ENCODE measurements around the gene EBF4. TPM values are rescaled to one million over a fixed set of nuclear protein-coding genes. Genes with fewer than 3 reads are reported as not detected.

EBF4 gene
- total RNA-seq, 1 experiment from 2014 or later, result 2.7 TPM

- H3K9me3 Mint-ChIP-seq, result no peaks in the 10 kb centered on the region
- ChIA-PET POLR2A (no interaction called here), CTCF (interaction anchor here (1.2 to 1.5 kb wide), 3 partner anchors 45 to 57 kb away, joined by 3 to 7 read pairs (median 3); no protein-coding TSS in a partner anchor)
- no peak for TF ChIP-seq KAT7 (CRISPR knock-in tag; IDR thresholded peaks at IDR 0.05; ENCODE audit: borderline replicate concordance)
- TF ChIP-seq TEAD4 (CRISPR knock-in tag; IDR thresholded peaks at IDR 0.05), result no peak
- no peak for TF ChIP-seq PRRX2 (CRISPR knock-in tag; IDR thresholded peaks at IDR 0.05)
- no peak for TF ChIP-seq MYBL2 (CRISPR knock-in tag; IDR thresholded peaks at IDR 0.05)
- no peak for TF ChIP-seq AFF4 (CRISPR knock-in tag; IDR thresholded peaks at IDR 0.05; ENCODE audit: borderline replicate concordance)
- TF ChIP-seq RORB (CRISPR knock-in tag; IDR thresholded peaks at IDR 0.05), result no peak
- no peak for TF ChIP-seq ZNF263 (CRISPR knock-in tag; IDR thresholded peaks at IDR 0.05; ENCODE audit: low read depth)
- TF ChIP-seq ZBTB43 (CRISPR knock-in tag; IDR thresholded peaks at IDR 0.05), result no peak
- no peak for TF ChIP-seq PRDM15 (CRISPR knock-in tag; IDR thresholded peaks at IDR 0.05)
- no peak for TF ChIP-seq ZMAT4 (CRISPR knock-in tag; IDR thresholded peaks at IDR 0.05)
- TF ChIP-seq ATF6 (CRISPR knock-in tag; IDR thresholded peaks at IDR 0.05), result no peak
- no peak for TF ChIP-seq STAT6 (CRISPR knock-in tag; conservative IDR thresholded peaks at IDR 0.05; ENCODE audit: low read depth)
- TF ChIP-seq TCF7 (CRISPR knock-in tag; IDR thresholded peaks at IDR 0.05; ENCODE audit: low read depth), result no peak
- TF ChIP-seq SP1 (CRISPR knock-in tag; conservative IDR thresholded peaks at IDR 0.05), result no peak
- TF ChIP-seq CREM (CRISPR knock-in tag; IDR thresholded peaks at IDR 0.05), result no peak
- no peak for TF ChIP-seq ESRRA (CRISPR knock-in tag; IDR thresholded peaks at IDR 0.05; ENCODE audit: borderline replicate concordance)
- TF ChIP-seq E2F4 (CRISPR knock-in tag; IDR thresholded peaks at IDR 0.05; ENCODE audit: borderline replicate concordance, low read depth), result no peak
- TF ChIP-seq ZNF512 (CRISPR knock-in tag; IDR thresholded peaks at IDR 0.05; ENCODE audit: borderline replicate concordance), result no peak
- ATAC-seq (no peak), DNase-seq (ENCODE audit: low spot score) (no peak)
- no peaks in the 10 kb centered on the region for H3K36me3 Mint-ChIP-seq
- peaks cover 36% of the 10 kb centered on the region for H3K4me1 Mint-ChIP-seq
- no peak overlapping the region for H3K27ac Mint-ChIP-seq
- no peak overlapping the region for H3K4me3 Mint-ChIP-seq
- peaks cover 96% of the 10 kb centered on the region for H3K27me3 Mint-ChIP-seq (ENCODE audit: low read depth)
These were observed 6.3 kb downstream of the EBF4 start for GRCh38 chr20:2698912-2699311.
